Parathyroid adenoma (tissue), 2 donors: ENCODE results near the gene CPA5.

Experiments
- H2AFZ ChIP-seq: fragments of 300-600 bp; sonication (generic); one replicate; pipeline ENCODE4 v1.7.0; 2017; ENCODE audit warnings: antibody characterized with exemption, mild to moderate bottlenecking
- H3K27ac ChIP-seq: fragments of 300-600 bp; sonication (generic); one replicate; pipeline ENCODE4 v1.7.0; 2017
- H3K27me3 ChIP-seq: fragments of 300-600 bp; sonication (generic); one replicate; pipeline ENCODE4 v1.7.0; 2017; ENCODE audit warnings: low read length; ENCODE audit not compliant: control insufficient read depth, insufficient read depth
- H3K36me3 ChIP-seq: fragments of 300-600 bp; sonication (generic); one replicate; pipeline ENCODE4 v1.7.0; 2017; ENCODE audit warnings: low read length; ENCODE audit not compliant: control insufficient read depth, insufficient read depth
- H3K4me1 ChIP-seq: fragments of 300-600 bp; sonication (generic); one replicate; pipeline ENCODE4 v1.7.0; 2017; ENCODE audit warnings: control low read depth
- H3K4me2 ChIP-seq: fragments of 300-600 bp; sonication (generic); one replicate; pipeline ENCODE4 v1.7.0; 2017; ENCODE audit warnings: low read length
- H3K4me3 ChIP-seq: fragments of 300-600 bp; sonication (generic); one replicate; pipeline ENCODE4 v1.7.0; 2017; ENCODE audit warnings: low read depth, low read length
- H3K79me2 ChIP-seq: fragments of 300-600 bp; sonication (generic); one replicate; pipeline ENCODE4 v1.7.0; 2017; ENCODE audit warnings: control low read depth
- H3K9ac ChIP-seq: fragments of 300-600 bp; sonication (generic); one replicate; pipeline ENCODE4 v1.7.0; 2017; ENCODE audit warnings: mild to moderate bottlenecking
- H3K9me3 ChIP-seq: fragments of 300-600 bp; sonication (generic); one replicate; pipeline ENCODE4 v1.7.0; 2017; ENCODE audit warnings: low read length; ENCODE audit not compliant: control insufficient read depth
- TF ChIP-seq, protein P1 (sequence below): fragments of 300-600 bp; sonication (generic); IDR thresholded peaks from one replicate; pipeline ENCODE4 v1.7.0; 2017; ENCODE audit warnings: antibody characterized with exemption, mild to moderate bottlenecking
- donor health status: primary hyperparathyroidism.

The CPA5 gene

GRCh38 chr7:130394421-130395195 lies 50.0 kb downstream of the CPA5 start:
- TF ChIP-seq, protein P1, sequence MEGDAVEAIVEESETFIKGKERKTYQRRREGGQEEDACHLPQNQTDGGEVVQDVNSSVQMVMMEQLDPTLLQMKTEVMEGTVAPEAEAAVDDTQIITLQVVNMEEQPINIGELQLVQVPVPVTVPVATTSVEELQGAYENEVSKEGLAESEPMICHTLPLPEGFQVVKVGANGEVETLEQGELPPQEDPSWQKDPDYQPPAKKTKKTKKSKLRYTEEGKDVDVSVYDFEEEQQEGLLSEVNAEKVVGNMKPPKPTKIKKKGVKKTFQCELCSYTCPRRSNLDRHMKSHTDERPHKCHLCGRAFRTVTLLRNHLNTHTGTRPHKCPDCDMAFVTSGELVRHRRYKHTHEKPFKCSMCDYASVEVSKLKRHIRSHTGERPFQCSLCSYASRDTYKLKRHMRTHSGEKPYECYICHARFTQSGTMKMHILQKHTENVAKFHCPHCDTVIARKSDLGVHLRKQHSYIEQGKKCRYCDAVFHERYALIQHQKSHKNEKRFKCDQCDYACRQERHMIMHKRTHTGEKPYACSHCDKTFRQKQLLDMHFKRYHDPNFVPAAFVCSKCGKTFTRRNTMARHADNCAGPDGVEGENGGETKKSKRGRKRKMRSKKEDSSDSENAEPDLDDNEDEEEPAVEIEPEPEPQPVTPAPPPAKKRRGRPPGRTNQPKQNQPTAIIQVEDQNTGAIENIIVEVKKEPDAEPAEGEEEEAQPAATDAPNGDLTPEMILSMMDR, result no peak
- peaks cover 6% of the 10 kb centered on the region for H3K4me1 ChIP-seq

DNA sequence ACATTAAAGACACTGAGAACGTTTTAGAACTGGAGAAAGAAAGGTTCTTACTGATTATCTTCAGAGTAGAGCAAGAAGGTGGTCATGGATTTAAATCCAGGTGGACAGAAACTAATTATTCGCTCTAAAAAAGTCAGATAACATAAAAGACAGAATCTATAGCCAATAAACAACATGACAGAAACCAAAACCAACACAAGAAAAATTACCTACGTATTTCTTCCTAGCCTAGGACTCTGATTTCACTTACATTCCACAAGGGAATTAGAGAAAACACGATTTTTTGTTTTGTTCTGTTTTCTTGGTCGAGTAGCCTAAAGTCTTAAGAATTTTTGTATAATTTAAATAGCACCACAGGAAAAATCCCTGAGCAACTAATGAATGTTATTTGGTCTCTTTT lies 50.8 kb downstream of the CPA5 start:
- Histone ChIP-seq H3K4me3 (no peak overlapping the region), H3K9me3 (no peaks in the 10 kb centered on the region), H3K27ac (no peak overlapping the region), H3K4me1 (peaks cover 6% of the 10 kb centered on the region), H3K36me3 (no peaks in the 10 kb centered on the region), H2AFZ (no peak overlapping the region), H3K79me2 (no peaks in the 10 kb centered on the region), H3K4me2 (no peak overlapping the region), H3K27me3 (no peaks in the 10 kb centered on the region), H3K9ac (no peak overlapping the region)
- TF ChIP-seq, protein P1, result no peak

More at GRCh38 chr7:130394421-130395195, 50.0 kb downstream of the CPA5 start:
- Histone ChIP-seq H3K27ac (no peak overlapping the region), H3K9me3 (no peaks in the 10 kb centered on the region), H3K4me2 (no peak overlapping the region), H3K36me3 (no peaks in the 10 kb centered on the region), H3K79me2 (no peaks in the 10 kb centered on the region), H3K4me3 (no peak overlapping the region), H2AFZ (no peak overlapping the region), H3K27me3 (no peaks in the 10 kb centered on the region), H3K9ac (no peak overlapping the region)

GRCh38 chr7:130396109-130396508 lies 51.5 kb downstream of the CPA5 start:
- no peak overlapping the region for H3K4me2 ChIP-seq
- no peaks in the 10 kb centered on the region for H3K79me2 ChIP-seq
- H3K27me3 ChIP-seq, result no peaks in the 10 kb centered on the region
- peaks cover 6% of the 10 kb centered on the region for H3K4me1 ChIP-seq
- H3K4me3 ChIP-seq, result no peak overlapping the region
- H2AFZ ChIP-seq, result no peak overlapping the region
- H3K9me3 ChIP-seq, result no peaks in the 10 kb centered on the region
- H3K27ac ChIP-seq, result no peak overlapping the region
- TF ChIP-seq, protein P1, result no peak
- H3K9ac ChIP-seq, result no peak overlapping the region
- no peaks in the 10 kb centered on the region for H3K36me3 ChIP-seq

GRCh38 chr7:130397051-130397757 lies 52.6 kb downstream of the CPA5 start:
- H3K4me2 ChIP-seq, result no peak overlapping the region
- no peak overlapping the region for H2AFZ ChIP-seq
- peaks cover 6% of the 10 kb centered on the region for H3K4me1 ChIP-seq
- H3K27me3 ChIP-seq, result no peaks in the 10 kb centered on the region
- H3K9ac ChIP-seq, result no peak overlapping the region
- H3K27ac ChIP-seq, result no peak overlapping the region
- no peaks in the 10 kb centered on the region for H3K36me3 ChIP-seq
- TF ChIP-seq, protein P1, result no peak
- no peak overlapping the region for H3K4me3 ChIP-seq
- no peaks in the 10 kb centered on the region for H3K9me3 ChIP-seq
- H3K79me2 ChIP-seq, result no peaks in the 10 kb centered on the region
